GM19025 (cell line): ENCODE results near the gene MTLN.
A peak's percentile ranks its signal among the peaks of the same experiment; 100 is the strongest.
"Not testable (repeated sequence)": the region's sequence is repeated elsewhere in the genome, so short reads cannot be mapped to it uniquely, and the experiment has no call there.

Experiments
- ATAC-seq: cut with Tn5 transposase; IDR thresholded peaks from one replicate; pipeline ENCODE4 v1.9.1; 2021; ENCODE audit warnings: mild to moderate bottlenecking, low read depth, moderate library complexity; ENCODE audit not compliant: unreplicated experiment

MTLN gene

GRCh38 chr2:110204408-110205385 lies 7.7 kb downstream of the MTLN start, which contains the start of gene NPHP1:
NPHP1 (minus strand) TSS chr2:110205013; CDS start chr2:110204968, 45 bp downstream.
- ATAC-seq = peak; percentile 99

DNA sequence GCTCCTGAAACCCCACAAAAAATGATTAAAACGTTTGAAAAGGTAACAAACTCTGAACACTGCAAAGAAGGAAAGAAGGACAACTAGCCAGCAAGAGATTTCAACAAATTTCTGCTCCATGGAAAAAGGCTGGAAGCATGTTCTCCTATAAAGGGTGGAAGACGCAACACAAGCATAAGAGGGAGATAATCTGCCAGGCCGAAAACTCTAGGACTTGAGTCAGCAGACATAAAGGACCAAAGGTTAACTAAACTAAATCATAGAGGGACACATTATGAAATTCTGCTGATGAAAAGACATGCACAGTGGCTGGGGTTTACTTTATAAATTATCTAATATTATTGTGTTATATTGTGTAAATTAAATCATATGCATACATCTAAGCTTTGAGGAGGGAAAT lies 14.3 kb downstream of the MTLN start:
- no peak for ATAC-seq

GRCh38 chr2:110197452-110197851 lies 14.9 kb downstream of the MTLN start:
- no peak for ATAC-seq

DNA sequence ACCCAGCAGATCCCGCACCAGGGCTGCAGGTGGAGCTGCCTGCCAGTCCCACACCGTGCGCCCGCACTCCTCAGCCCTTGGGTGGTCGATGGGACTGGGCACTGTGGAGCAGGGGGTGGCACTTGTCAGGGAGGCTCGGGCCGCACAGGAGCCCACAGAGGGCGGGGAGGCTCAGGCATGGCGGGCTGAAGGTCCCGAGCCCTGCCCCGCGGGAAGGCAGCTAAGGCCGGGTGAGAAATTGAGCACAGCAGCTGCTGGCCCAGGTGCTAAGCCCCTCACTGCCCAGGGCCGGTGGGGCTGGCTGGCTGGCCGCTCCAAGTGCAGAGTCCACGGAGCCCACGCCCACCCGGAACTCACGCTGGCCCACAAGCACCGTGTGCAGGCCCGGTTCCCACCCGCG lies 22.2 kb downstream of the MTLN start:
- not testable (repeated sequence) for ATAC-seq

DNA sequence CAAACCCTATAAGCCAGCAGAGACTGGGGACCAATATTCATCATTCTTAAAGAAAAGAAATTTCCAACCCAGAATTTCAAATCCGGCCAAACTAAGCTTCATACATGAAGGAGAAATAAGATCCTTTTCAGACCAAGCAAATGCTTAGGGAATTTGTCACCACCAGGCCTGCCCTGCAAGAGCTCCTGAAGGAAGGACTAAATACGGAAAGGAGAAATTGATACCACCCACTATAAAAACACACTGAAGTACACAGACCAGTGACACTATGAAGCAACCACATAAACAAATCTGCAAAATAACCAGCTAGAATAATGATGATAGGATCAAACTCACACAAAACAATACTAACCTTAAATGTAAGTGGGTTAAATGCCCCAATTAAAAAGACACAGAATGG lies 29.9 kb downstream of the MTLN start:
- no peak for ATAC-seq

- no peak for ATAC-seq
These were observed 32.3 kb downstream of the MTLN start for GRCh38 chr2:110180036-110180435.

GRCh38 chr2:110173523-110173922 lies 38.8 kb downstream of the MTLN start:
- ATAC-seq = no peak

- no peak for ATAC-seq
These were observed 39.8 kb downstream of the MTLN start for GRCh38 chr2:110172506-110172905.

GRCh38 chr2:110170102-110170501 lies 42.2 kb downstream of the MTLN start:
- ATAC-seq = no peak

DNA sequence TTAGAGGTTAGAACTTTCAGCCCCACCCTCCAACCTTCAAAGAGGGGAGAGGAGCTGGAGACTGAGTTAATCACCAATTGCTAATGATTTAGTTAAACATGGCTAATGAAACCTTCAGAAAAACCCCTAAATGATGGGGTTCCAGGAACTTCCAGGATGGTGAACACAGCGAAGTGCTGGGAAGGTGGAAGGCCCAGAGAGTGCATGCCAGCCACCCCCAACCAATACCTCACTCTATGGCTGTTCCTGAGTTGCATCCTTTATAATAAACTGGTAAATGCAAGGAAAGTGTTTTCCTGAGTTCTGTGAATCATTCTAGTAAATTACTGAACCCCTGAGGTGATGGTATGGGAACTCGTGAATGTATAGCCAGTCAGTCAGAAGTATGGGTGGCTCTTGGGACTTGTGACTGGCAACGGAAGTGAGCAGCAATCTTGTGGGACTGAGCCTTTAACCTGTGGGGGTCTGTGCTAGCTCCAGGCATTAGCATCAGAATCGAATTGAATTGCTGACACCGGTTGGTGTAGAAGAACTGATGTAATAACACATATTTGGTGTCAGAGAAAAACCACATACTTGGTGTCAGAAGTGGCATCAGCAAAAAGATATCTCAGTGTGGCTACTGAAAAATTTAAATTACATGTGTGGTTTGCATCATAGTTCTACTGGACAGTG lies 44.9 kb downstream of the MTLN start:
- ATAC-seq = no peak

DNA sequence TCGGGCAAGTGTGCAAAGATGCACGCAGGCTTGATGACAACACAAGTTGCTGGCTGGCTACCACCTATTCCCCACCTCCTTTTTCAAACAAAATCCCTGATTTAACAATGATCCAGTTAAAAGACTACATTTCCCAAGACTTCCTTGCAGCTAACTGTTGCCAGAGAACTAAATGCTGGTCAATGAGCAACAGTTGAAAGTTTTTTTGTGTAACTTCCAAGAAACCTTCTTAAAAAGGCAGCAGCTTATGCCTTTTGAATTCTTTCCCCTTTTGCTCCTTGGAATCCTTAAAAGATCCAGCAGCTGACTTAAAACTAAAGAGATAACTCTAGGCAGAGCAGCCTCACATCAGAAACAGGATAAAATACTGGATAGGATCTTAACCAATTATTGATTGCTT lies 46.1 kb downstream of the MTLN start:
- no peak for ATAC-seq
